HG02678 (cell line): ENCODE results near the gene PARP8.
"Not testable (repeated sequence)": the region's sequence is repeated elsewhere in the genome, so short reads cannot be mapped to it uniquely, and the experiment has no call there.

ENCODE experiments used
- ATAC-seq: cut with Tn5 transposase; IDR thresholded peaks from one replicate; pipeline ENCODE4 v1.9.1; 2021; ENCODE audit warnings: mild to moderate bottlenecking, moderate library complexity; ENCODE audit not compliant: unreplicated experiment

The PARP8 gene

GRCh38 chr5:50770441-50770840, 104.0 kb downstream of the PARP8 start:
- ATAC-seq: no peak

- not testable (repeated sequence) for ATAC-seq
Measured at GRCh38 chr5:50774446-50775175, 108.2 kb downstream of the PARP8 start.

DNA sequence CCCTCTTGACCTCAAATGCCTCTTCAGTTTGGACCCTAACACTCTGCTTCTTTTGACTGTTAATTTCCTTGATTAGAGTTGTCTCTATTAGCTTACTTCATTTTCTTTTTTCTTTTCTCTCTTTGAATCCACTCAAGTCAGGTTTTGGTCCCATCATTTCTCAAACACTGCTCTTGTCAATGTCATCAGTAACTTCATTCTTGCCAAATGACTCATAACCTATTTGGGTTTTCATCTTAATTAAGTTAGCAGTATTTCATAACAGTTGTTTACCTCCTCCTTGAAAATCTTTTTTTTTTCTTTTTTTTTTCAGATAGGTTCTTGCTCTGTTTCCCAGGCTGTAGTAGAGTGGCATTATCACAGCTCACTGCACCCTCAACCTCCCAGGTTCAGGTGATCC, 119.6 kb downstream of the PARP8 start:
- ATAC-seq: no peak

DNA sequence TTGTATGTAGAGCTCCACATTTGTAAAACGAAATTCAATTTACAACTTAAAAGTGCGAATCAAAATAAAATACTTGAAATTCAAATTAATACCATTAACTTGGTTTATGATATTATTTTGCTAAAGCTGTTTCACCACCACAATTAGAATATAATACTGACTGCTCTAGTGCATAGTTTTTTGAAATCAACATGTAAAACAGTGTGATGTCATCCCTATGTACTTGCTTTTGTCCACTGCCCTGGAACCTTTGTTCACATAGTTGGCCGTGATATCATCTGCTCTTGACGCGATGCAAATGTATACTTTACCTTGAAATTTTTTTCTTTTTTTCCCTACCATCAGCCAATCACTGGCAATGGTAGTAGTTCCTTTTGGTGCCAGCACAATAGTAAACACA, 125.4 kb downstream of the PARP8 start:
- ATAC-seq: no peak

DNA sequence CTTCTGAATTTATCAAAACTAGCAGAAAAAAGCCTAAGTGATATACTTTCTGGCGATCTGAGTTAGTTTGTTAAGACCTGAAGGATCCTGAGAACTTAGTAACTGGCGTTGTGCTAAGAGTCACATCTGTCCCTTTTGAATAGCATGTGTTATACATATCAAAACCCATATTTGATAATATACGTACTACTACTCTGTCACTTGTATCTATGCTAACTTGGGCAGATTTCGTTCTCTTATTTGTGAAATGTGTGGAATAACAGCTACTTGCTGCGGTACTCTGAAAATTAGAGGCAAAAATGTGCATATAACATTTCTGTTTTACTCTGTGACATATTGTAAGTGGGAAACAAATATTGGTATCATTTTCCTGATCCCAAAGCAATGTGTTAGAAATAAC, 126.4 kb downstream of the PARP8 start:
- no peak for ATAC-seq

- ATAC-seq: no peak
Measured at GRCh38 chr5:50794812-50795211, 128.4 kb downstream of the PARP8 start.

- no peak for ATAC-seq
Measured at GRCh38 chr5:50798002-50798401, 131.6 kb downstream of the PARP8 start.

DNA sequence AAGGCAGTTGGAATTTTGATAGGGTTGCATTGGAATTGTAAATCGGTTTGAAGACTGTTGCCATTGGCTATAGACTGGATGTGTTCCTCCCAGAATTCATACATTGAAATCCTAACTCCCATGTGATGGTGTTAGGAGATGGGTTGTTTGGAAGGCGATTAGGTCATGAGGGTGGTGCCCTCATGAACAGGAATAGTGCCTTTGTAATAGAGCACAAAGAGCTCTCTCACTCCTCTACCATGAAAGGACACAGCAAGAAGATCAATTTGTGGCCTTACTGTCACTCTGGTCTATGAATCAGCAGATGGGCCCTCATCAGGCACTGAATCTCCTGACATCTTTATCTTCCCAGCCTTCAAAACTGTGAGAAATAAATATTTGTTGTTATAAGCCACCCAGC, 133.2 kb downstream of the PARP8 start:
- ATAC-seq: no peak

GRCh38 chr5:50800410-50800809, 134.0 kb downstream of the PARP8 start:
- no peak for ATAC-seq

GRCh38 chr5:50807661-50808060, 141.2 kb downstream of the PARP8 start:
- no peak for ATAC-seq

DNA sequence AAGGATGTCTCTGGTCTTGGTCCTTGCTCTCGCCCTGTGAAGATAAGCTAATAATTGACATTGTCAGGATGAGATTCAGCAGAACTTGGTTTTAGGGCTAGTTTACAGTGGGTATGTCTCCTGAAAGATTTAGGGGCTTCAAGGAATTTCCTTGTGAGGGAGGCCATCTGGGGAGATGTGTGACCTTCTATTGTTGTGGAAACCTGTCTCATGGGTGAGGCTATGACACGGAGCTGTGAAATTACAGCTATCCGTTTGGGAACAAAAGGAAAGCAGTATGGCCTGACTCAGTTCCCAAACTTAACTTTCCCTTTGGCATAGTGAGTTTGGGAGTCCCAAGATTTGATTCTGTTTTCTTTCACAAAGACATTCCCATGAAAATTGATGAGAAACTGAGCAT, 142.0 kb downstream of the PARP8 start:
- no peak for ATAC-seq

DNA sequence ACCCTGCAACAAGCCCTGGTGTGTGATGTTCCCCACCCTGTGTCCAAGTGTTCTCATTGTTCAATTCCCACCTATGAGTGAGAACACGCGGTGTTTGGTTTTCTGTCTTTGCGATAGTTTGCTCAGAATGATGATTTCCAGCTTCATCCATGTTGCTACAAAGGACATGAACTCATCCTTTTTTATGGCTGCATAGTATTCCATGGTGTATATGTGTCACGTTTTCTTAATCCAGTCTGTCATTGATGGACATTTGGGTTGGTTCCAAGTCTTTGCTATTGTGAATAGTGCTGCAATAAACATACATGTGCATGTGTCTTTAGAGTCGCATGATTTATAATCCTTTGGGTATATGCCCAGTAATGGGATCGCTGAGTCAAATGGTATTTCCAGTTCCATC, 145.3 kb downstream of the PARP8 start:
- ATAC-seq: not testable (repeated sequence)

DNA sequence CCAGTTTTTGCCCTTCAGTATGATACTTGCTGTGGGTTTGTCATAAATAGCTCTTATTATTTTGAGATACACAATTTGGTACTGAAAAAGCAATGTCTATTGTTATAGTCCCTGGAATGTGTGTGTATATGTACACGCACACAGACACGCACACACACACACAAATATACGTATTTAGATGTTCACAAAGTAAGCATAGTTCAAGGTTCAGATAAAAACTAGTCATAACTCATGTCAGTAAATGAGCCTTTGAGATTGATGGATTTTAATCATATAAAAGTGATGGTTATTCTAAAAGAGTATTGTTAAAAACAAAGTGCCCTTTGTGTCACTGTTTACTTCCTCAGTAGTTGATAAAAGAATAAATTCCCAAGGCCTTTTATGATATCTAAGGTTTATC, 147.3 kb downstream of the PARP8 start:
- no peak for ATAC-seq

DNA sequence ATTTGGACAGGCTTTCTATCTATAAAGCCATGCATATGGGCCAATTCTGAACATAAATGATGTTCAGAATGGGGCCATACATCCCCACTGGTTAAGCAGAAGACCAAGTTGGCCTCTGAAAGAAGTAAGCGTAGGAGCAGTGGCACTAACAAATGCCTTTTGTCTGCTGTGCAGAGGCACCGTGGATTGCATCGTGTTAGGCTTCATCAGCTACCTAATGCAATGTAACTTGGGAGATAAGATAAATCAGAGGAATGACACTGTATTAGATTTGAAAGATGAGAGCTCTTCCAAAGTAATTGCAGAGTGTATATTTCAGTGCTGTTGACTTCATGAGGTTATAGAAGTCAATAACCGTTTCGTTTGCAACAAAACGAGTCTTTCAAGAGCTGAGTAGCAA, 148.1 kb downstream of the PARP8 start:
- ATAC-seq: no peak

- ATAC-seq: no peak
Measured at GRCh38 chr5:50822046-50822445, 155.6 kb downstream of the PARP8 start.

DNA sequence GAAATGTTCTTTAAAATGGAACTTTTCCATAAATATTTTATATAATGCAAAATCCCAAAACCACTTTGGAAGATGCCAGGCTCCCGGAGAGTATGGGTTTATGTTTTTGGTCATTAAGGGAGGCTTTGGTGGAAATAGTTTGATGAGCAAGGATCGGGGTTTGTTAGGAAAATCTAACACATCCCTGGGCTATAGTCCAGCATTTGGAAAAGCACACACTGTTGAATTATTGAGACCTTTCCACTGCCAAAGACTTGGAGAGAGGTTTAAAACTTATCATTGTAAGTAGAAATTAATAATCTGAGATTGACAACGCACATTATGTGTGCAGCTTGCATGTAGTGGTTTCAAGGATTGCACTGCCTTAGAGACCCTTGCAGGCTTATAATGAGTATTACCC, 156.3 kb downstream of the PARP8 start:
- ATAC-seq: no peak

DNA sequence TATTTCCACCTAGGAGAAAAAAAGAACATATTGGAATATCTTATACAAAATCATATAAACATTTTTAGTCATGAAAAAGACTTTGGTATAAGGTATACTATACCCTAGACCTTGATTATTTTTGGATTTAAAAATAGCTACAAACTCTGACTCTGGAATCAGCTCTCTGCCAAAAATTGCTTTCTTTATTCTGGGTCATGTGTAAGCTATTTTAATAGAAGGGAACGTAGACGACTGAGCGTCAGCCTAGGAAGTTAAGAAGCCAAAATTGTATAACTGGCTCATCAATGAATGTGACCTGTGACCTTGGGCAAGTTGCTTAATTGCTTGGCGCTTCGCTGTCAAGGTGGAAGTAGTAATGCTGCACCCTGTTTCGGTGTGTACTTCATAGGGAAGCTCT, 157.1 kb downstream of the PARP8 start:
- no peak for ATAC-seq

GRCh38 chr5:50824109-50824508, 157.7 kb downstream of the PARP8 start:
- no peak for ATAC-seq

GRCh38 chr5:50827516-50828247, 161.2 kb downstream of the PARP8 start:
- ATAC-seq: no peak

DNA sequence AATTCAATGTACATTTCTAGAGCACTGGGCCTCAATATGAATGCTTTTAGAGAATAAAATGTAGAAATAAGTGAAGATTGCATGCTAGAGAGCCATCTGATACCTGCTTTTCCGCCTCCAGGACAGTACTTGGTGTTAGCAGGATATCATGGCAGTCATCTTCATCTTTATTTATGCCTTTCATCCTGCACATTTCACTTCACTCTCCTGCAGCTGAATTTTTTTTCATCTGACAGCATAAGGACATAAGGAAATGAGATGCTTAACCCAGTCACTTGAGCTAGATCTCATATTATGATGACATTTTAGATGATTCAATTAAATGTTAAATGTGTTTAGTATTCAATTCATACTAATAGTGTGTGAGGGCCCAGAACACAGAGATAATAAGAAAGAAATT, 162.6 kb downstream of the PARP8 start:
- ATAC-seq: no peak

GRCh38 chr5:50832657-50833284, 166.3 kb downstream of the PARP8 start:
- ATAC-seq: no peak

DNA sequence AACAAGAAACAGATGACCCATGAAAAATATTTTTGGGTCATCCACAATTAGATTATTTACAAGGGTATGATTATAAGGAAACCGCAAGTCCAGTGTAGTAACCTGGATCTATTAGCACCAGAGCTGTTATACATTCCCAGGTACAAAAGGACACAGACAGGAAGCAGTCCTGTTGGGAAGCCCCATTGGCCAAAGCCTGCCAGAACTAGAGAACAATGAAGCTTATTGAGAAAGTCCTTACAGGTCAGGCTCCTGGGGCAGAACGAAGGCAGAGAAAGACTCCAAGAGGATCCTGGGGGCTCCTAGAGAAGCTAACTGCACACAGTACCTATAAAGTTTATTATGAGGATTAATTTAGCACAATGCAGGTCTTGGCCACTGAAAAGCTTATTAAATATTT, 169.9 kb downstream of the PARP8 start:
- ATAC-seq: no peak
